ENCODE measurements around the gene SLC22A31. TPM values are rescaled to one million over a fixed set of nuclear protein-coding genes. Genes with fewer than 3 reads are reported as not detected.
"Not testable (repeated sequence)": the region's sequence is repeated elsewhere in the genome, so short reads cannot be mapped to it uniquely, and the experiment has no call there.

Gene SLC22A31
- total RNA-seq, 2 experiments from 2014 or later: 0.23 to 0.53 TPM

GRCh38 chr16:89194340-89195311, 5.7 kb downstream of the SLC22A31 start:
- H3K9me3 Mint-ChIP-seq: no peaks in the 10 kb centered on the region
- ChIA-PET POLR2A (no interaction called here), CTCF (no interaction called here)
- H3K36me3 Mint-ChIP-seq (ENCODE audit: low read depth): no peaks in the 10 kb centered on the region
- H3K27me3 Mint-ChIP-seq: peaks cover 3% of the 10 kb centered on the region
- H3K4me1 Mint-ChIP-seq: no peaks in the 10 kb centered on the region
- H3K27ac Mint-ChIP-seq: no peak overlapping the region
- no peak overlapping the region for H3K4me3 Mint-ChIP-seq
- no peak for DNase-seq

GRCh38 chr16:89193576-89194293, 6.6 kb downstream of the SLC22A31 start:
- ChIA-PET CTCF (no interaction called here), POLR2A (no interaction called here)
- H3K27me3 Mint-ChIP-seq: peaks cover 3% of the 10 kb centered on the region
- H3K27ac Mint-ChIP-seq: no peak overlapping the region
- H3K4me1 Mint-ChIP-seq: no peaks in the 10 kb centered on the region
- H3K9me3 Mint-ChIP-seq: no peaks in the 10 kb centered on the region
- H3K36me3 Mint-ChIP-seq (ENCODE audit: low read depth): no peaks in the 10 kb centered on the region
- DNase-seq: no peak
- H3K4me3 Mint-ChIP-seq: no peak overlapping the region

GRCh38 chr16:89192956-89193575, 7.3 kb downstream of the SLC22A31 start:
- ChIA-PET POLR2A (interaction anchor here (0.9 kb wide), 1 partner anchor 48 kb away, joined by 3 read pairs; no protein-coding TSS in a partner anchor), CTCF (no interaction called here)
- Mint-ChIP-seq H3K9me3 (no peaks in the 10 kb centered on the region), H3K27me3 (peaks cover 3% of the 10 kb centered on the region), H3K27ac (no peak overlapping the region), H3K36me3 (ENCODE audit: low read depth) (no peaks in the 10 kb centered on the region), H3K4me3 (no peak overlapping the region), H3K4me1 (no peaks in the 10 kb centered on the region)
- peak; percentile 48 for DNase-seq

GRCh38 chr16:89192186-89192955, 8.0 kb downstream of the SLC22A31 start:
- not testable (repeated sequence) for H3K9me3 Mint-ChIP-seq; H3K4me3 Mint-ChIP-seq; H3K27ac Mint-ChIP-seq; H3K27me3 Mint-ChIP-seq; H3K36me3 Mint-ChIP-seq (ENCODE audit: low read depth); H3K4me1 Mint-ChIP-seq
- DNase-seq: peak; percentile 71
- ChIA-PET POLR2A (interaction anchor here (0.9 kb wide), 1 partner anchor 48 kb away, joined by 3 read pairs; no protein-coding TSS in a partner anchor), CTCF (interaction anchor here (0.6 kb wide), 1 partner anchor 123 kb away, joined by 3 read pairs; no protein-coding TSS in a partner anchor)

GRCh38 chr16:89191901-89192185, 8.5 kb downstream of the SLC22A31 start:
- H3K4me3 Mint-ChIP-seq: no peak overlapping the region
- DNase-seq: no peak
- H3K9me3 Mint-ChIP-seq: no peaks in the 10 kb centered on the region
- no peak overlapping the region for H3K27ac Mint-ChIP-seq
- ChIA-PET CTCF (no interaction called here), POLR2A (no interaction called here)
- H3K27me3 Mint-ChIP-seq: peaks cover 3% of the 10 kb centered on the region
- H3K4me1 Mint-ChIP-seq: no peaks in the 10 kb centered on the region
- no peaks in the 10 kb centered on the region for H3K36me3 Mint-ChIP-seq (ENCODE audit: low read depth)

- no peak for DNase-seq
- ChIA-PET POLR2A (no interaction called here), CTCF (no interaction called here)
- H3K27ac Mint-ChIP-seq: no peak overlapping the region
- no peaks in the 10 kb centered on the region for H3K36me3 Mint-ChIP-seq (ENCODE audit: low read depth)
- no peaks in the 10 kb centered on the region for H3K4me1 Mint-ChIP-seq
- peaks cover 3% of the 10 kb centered on the region for H3K27me3 Mint-ChIP-seq
- H3K4me3 Mint-ChIP-seq: no peak overlapping the region
- no peaks in the 10 kb centered on the region for H3K9me3 Mint-ChIP-seq
Observed at GRCh38 chr16:89191033-89191900, 9.1 kb downstream of the SLC22A31 start.

GRCh38 chr16:89190150-89190958, 10.0 kb downstream of the SLC22A31 start:
- no peak for DNase-seq
- Mint-ChIP-seq H3K27ac (no peak overlapping the region), H3K36me3 (ENCODE audit: low read depth) (no peaks in the 10 kb centered on the region), H3K27me3 (peaks cover 3% of the 10 kb centered on the region), H3K4me3 (no peak overlapping the region), H3K4me1 (no peaks in the 10 kb centered on the region), H3K9me3 (no peaks in the 10 kb centered on the region)
- ChIA-PET CTCF (no interaction called here), POLR2A (no interaction called here)

GRCh38 chr16:89189358-89190025, 10.8 kb downstream of the SLC22A31 start:
- POLR2A ChIA-PET: no interaction called here
- Mint-ChIP-seq H3K27me3 (peaks cover 3% of the 10 kb centered on the region), H3K27ac (no peak overlapping the region), H3K36me3 (ENCODE audit: low read depth) (no peaks in the 10 kb centered on the region), H3K4me1 (no peaks in the 10 kb centered on the region), H3K9me3 (no peaks in the 10 kb centered on the region), H3K4me3 (no peak overlapping the region)
- DNase-seq: no peak
- CTCF ChIA-PET: no interaction called here

GRCh38 chr16:89188471-89189357, 11.6 kb downstream of the SLC22A31 start:
- CTCF ChIA-PET; H3K36me3 Mint-ChIP-seq (ENCODE audit: low read depth); H3K27me3 Mint-ChIP-seq; H3K27ac Mint-ChIP-seq; POLR2A ChIA-PET; H3K4me3 Mint-ChIP-seq; H3K9me3 Mint-ChIP-seq; H3K4me1 Mint-ChIP-seq; DNase-seq: not testable (repeated sequence)

- H3K36me3 Mint-ChIP-seq (ENCODE audit: low read depth): no peaks in the 10 kb centered on the region
- H3K4me3 Mint-ChIP-seq: no peak overlapping the region
- no peak overlapping the region for H3K27ac Mint-ChIP-seq
- CTCF ChIA-PET: no interaction called here
- no peak for DNase-seq
- POLR2A ChIA-PET: no interaction called here
- no peaks in the 10 kb centered on the region for H3K4me1 Mint-ChIP-seq
- H3K27me3 Mint-ChIP-seq: peaks cover 3% of the 10 kb centered on the region
- no peaks in the 10 kb centered on the region for H3K9me3 Mint-ChIP-seq
Observed at GRCh38 chr16:89187770-89188392, 12.5 kb downstream of the SLC22A31 start.

Measured in activated CD4-positive, alpha-beta memory T cell treated with anti-CD3 and anti-CD28 coated beads, Interleukin-2, amount 10 ng/mL, durations not matched to agents 7 days and 5 days (primary cell).